HG03460 (cell line): Measurements from ENCODE around the gene ITPKB.

Experiments used
- ATAC-seq: cut with Tn5 transposase; IDR thresholded peaks from one replicate; pipeline ENCODE4 v1.9.1; 2021; ENCODE audit not compliant: unreplicated experiment

The ITPKB gene

GRCh38 chr1:226668173-226668560 lies 70.9 kb downstream of the ITPKB start:
- no peak for ATAC-seq

GRCh38 chr1:226666692-226667091 lies 72.4 kb downstream of the ITPKB start:
- ATAC-seq, result no peak

- no peak for ATAC-seq
These were observed 72.9 kb downstream of the ITPKB start for GRCh38 chr1:226666164-226666506.

DNA sequence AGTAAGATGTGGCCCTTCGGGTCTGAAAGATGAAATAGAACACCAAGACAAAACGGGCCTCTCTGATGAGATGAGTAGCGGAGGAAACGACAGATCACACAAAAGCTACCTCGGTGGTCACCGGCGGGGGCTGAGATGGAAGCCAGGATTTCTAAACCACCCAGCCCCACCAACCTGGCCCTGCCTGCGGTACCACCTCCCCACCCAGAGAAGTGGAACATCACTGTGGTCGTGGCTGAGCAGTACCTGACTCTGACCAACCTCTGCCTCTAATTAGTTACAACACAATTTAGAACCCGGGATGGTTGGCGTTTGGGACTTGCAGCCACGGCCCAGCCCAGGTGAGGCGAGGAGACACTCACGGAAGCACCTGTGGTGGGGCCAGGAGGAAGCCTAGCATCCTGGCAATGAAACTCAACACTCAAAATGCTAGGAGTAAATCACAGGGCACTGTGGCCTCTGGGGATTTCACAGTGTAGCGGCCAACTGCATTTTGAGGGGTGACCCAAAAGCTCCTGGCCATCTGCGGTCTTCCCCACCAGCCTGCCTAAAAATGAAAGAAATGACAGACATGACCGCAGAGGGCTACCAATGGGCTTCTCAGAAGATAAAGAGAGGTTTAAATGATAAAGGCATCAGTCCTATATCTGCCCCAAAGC lies 73.4 kb downstream of the ITPKB start:
- no peak for ATAC-seq

- no peak for ATAC-seq
These were observed 74.5 kb downstream of the ITPKB start for GRCh38 chr1:226664413-226665101.

GRCh38 chr1:226663327-226663704 lies 75.8 kb downstream of the ITPKB start:
- ATAC-seq, result no peak

DNA sequence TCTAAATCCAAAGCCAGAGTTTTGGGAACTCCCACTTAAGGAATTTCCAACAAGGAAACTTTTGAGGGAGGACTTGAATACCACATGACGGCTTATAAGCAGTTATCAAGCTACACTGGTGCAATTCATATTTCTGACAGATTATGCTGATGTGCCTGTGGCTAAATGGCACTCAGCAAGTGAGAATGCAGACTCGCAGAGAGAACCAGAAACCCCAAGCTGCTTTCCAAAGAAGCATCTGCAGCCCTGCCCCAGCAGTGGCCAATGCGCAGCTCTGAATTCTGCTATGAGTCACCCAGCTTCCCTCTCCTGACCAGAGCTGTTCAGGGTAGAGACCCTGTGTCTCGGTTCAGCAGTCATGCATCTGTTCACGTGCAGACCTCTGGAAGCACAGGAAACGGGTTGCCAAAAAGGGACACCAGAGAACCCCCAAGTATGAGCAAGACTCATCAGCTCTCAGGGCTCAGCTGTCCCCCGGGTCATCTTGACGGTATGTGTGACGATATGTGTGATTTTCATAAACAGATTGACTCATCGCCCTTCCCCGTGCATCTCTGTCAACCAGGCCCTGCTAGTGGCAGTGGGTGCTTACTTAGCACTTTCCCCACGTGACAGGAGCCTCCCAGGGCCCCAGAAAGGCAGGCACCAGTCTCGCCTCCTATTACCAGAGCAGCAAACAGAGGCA lies 76.3 kb downstream of the ITPKB start:
- ATAC-seq, result peak; percentile 94

DNA sequence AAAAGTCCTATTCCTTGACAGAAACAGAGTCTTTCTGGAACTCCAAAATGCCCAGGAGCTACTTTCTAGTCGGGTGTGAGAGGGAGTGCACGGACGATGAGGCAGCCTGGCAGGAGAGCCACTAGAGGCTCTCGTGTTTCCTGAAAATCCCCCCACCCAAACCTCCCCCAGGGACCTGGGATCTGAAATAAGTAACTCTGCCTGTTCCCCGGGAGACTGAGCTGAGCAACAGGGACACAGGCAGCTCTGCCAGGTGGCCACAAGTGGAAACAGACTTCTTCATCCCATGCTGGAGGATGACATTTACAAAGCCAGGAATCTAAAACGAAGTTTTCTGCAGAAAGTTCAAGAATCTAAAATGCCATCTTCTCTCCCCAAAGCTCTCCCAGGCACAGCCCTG lies 77.1 kb downstream of the ITPKB start:
- no peak for ATAC-seq

GRCh38 chr1:226661271-226661670 lies 77.8 kb downstream of the ITPKB start:
- no peak for ATAC-seq

- no peak for ATAC-seq
These were observed 78.5 kb downstream of the ITPKB start for GRCh38 chr1:226660410-226661182.

GRCh38 chr1:226659641-226660040 lies 79.4 kb downstream of the ITPKB start:
- no peak for ATAC-seq

DNA sequence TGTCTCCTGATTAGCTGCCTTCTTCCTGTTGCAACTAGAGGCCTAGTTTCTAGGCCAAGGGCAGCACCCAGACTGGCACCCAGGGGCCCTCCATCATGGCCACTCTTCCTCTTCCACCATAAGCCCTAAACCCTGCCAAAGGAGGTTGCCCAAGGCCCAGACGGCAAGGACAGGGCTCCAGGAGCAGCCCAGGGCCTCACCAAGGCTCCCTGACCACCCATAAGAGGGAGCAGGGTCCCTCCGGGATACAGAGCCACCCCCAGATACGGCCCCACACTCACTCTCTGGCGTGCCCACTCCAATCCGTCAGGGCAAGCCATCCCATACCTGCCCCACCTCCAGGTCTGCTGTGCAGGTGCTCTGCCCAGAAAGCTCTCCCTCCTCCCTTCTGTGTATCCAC lies 79.9 kb downstream of the ITPKB start:
- ATAC-seq, result no peak

DNA sequence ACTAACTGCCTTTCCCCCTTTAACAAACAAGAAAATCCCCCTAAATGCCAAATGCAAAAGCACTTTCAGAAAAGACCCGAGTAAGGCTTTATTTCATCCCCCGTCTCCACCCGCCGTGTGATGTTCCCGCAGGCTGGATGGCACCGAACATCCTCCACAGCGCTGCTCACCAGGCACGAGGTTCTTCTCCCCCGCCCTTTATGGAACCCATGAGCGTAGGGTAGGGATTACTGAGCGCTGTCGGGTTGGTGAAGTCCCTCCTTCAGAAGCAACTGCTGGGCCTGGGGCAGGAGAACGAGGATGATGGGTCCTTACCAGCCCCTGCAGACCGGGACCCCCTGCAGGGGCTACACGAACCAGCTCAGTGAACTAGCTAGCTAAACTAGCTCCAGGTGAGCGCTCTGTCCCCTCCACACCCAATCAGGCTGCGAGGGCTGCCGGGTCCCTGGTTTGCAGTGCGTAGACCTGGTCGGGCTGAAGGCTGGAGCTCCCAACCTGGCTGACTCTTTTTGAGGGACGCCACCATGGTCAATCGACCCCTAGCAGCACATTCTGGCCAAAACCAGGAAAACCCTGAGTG lies 80.4 kb downstream of the ITPKB start:
- ATAC-seq, result no peak

DNA sequence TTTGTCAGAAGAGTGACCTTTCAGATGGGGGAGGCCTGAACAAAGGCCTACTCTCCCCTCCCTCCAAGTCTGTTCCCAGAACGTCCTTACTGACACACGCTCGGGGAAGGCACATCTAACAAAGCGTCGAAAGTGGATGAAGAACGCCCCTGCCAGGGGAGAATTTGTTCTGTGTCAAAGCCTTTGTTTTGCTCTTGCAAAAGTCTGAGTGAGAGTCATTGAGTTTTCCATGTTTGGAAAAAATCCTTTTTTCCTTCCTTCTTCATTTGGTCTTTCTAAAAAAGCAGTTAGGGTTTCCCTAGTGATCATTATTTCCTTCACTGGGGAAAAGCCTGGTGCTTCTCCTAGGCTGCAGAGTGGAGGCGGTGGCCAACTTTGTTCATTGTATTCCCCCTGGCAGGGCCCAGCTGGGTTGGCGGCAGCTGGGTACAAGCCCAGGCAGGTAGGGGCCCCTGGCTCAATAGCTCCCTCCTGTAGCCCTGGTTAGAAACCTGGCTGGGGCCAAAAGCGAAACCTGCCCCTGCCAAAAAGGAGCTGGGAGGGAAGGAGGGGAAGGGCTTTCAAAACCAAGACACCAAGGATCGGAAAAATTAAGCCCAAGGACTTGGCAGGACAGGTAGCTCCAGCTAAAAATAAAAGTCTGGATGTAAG lies 81.1 kb downstream of the ITPKB start:
- ATAC-seq, result no peak

DNA sequence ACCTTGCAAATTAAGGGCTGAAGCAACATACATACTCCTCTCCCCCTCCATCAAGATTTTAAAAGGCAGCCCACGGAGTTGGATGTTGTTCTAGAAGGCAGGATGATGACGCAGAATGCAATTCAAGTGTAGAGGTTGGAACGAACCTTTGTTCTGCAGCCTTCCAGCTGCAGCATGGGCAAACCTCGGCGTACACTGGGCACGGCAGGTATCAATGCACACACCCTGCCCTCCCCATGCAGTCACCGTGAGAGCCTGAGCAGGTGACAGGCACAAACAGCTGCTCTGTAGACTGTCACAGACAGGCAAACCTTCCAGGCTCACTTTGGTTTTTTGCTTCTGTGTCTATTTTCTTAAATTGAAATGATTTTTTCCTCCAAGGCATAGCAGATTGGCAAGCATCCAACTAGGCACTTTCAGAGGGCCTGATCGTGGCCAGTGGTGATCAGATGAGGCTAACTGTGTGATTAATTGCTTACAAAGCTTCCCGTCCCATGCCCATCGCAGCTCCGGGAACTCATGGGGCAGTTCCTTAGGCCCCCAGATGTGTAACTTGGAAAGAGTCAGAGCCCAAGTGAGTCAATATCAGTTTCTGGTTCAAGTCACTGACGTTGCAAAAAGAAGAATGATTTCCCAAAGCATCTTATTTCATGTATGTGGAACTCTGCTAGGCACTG lies 82.3 kb downstream of the ITPKB start:
- no peak for ATAC-seq

GRCh38 chr1:226656201-226656600 lies 82.9 kb downstream of the ITPKB start:
- ATAC-seq, result no peak

DNA sequence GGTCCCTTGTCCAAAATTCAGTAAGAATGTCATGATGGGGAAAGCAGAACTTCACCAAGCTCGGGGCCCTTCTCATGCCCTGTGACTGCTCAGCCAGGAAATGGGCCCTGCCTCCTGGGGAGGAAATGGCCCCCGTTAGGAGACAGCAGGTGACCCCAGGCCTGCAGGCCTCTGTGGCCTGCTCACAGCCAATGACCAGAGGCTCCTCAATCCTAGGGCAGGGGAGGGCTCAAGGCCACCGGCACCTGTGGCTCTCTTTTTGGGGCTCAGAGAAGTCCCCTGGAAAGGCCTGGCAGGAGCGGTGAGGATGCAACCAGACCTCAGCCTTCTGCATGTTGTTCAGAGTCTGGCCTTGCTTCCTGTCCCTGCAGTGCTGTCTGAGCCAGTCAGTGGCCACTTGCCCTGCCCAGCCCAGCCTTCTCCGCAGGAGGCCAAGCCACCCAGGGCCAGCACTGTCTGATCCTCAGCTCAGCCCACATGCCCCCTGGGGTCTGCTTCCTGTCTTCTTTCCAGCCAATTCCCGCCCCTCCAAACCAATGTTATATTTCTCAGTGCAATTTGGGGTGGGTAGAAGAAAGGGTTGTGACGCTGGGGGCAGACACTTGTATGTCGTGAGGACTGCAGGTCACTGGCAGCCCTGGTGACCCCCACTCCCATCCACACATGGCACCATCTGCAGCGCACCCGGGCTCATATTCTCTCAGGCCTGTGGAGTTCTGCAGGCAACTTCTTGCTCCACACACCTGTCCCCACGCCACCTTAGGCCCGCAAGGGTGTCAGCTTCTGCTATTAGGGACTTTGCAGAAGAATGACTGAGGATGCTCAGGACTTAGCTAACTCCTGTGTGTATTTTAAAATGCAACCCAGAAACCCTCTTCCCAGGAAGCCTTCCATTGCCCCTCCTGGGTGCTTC lies 83.6 kb downstream of the ITPKB start:
- no peak for ATAC-seq

DNA sequence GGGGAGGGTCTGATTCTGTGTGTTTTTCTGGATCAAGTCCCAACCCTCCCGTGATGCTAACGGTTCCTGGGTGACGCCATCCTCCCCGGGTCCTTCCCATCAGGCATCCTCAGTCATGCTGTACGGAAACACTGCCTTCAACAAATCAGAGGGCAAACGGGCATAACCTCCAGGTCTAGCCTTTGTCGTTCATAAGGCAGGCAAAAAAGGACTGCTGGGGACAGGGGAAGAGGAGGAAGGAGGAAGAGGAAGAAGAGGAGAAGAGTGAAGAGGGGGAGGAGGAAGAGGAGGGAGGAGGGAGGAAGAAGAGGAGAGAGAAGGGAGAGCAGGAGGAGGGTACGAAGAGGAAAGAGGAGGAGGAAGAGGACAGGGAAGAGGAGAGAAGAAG lies 84.4 kb downstream of the ITPKB start:
- no peak for ATAC-seq

- no peak for ATAC-seq
These were observed 84.9 kb downstream of the ITPKB start for GRCh38 chr1:226654046-226654667.
